Measurements from ENCODE around the gene GATA1.

Gene GATA1

DNA sequence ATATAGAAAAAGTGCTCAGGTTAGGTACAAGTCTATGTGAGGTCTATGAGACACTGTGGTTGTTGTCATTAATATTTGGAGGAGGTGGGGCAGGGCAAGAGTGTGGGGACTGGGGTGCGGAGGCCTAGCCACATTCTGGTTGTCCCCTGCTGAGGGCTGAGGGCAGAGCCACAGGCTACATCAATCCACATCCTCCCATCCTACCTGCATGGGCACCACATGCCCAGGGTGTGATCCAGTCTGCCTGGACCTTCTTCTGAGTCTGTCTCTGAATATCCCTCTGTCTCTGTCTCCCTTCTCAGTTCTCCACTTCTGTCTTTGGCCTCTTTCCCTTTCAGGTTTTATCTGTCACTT, 1.2 kb upstream of the GATA1 start:
- DNase-seq (ENCODE audit: low read depth in 2 of 2) = no peak

GRCh38 chrX:48785540-48786214, 713 bp upstream of the GATA1 start:
- no peak for DNase-seq (ENCODE audit: low read depth in 2 of 2)

DNA sequence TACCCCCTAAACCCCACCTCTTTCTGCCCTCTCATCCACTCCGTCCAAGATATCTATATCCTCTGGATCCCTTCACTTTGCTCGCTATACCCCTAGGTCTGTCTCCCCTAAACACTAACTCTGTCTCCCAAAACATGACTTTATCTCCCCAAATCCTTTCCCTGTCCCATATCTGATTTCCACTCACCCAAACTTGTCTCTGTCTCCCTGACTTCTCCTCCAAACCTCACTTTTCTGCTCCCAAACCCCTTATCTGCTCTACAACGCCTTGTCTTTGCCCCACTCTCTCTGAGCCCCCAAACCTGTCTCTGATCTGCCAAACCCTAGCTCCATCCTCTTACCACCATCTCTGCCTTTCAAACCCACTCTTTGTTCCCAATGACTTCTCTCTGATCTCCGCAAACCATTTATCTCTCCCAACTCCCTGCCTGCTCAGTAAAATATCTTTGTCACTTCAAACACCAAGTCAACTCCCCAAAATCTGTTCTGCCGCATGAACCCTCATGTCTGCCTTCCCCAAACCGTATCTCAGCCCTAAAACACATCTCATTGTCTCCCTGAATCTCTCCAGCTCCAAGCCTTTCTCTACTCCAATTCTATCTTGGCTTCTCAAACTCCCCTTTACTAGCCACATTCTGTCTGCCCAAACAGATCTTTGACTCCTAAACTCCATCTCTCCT, 575 bp downstream of the GATA1 start:
- no peak for DNase-seq (ENCODE audit: low read depth in 2 of 2)

DNA sequence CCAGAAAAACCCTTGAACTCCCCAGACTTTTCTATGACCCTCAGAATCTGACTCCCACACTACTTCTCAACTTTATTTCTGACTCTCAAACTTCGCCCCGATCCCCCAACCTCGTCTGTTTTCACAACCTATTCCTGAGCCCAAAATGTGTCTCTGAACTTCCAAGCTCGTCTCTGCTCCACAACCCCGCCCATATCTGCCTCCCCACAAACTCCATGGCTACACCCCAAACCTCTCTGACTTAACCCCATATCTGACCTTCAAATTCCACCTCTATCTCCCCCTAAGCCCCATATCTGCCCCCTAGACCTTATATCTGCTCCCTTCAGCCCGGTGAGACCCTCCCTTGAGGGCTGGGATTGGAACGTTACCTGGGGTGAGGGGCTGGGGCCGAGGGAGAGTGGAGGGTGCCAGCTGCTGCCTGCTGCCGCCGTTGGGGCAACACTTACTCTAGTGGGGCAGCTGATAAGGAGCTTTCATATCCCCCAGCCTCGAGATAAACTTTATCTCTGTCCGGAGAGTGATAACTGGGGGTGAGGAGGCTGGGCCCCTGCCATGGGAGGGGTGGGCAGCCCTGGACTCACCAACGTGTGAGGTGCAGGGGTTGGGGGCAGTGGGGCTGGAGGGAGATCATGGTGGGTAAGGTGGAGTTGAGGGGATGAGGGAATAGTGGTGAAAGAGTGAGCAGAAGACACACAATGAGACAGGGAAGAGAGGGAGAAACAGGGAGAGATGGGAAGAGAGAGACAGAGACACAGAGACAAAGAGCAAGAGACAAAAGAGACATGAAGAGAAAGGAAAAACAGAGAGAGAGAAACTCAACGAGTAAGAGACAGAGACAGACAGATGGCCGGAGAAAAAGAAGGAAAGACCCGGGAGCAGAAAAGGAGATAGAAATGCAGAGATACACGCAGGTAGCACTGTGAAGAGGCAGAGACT, 1.4 kb downstream of the GATA1 start:
- DNase-seq (ENCODE audit: low read depth in 2 of 2) = no peak

DNA sequence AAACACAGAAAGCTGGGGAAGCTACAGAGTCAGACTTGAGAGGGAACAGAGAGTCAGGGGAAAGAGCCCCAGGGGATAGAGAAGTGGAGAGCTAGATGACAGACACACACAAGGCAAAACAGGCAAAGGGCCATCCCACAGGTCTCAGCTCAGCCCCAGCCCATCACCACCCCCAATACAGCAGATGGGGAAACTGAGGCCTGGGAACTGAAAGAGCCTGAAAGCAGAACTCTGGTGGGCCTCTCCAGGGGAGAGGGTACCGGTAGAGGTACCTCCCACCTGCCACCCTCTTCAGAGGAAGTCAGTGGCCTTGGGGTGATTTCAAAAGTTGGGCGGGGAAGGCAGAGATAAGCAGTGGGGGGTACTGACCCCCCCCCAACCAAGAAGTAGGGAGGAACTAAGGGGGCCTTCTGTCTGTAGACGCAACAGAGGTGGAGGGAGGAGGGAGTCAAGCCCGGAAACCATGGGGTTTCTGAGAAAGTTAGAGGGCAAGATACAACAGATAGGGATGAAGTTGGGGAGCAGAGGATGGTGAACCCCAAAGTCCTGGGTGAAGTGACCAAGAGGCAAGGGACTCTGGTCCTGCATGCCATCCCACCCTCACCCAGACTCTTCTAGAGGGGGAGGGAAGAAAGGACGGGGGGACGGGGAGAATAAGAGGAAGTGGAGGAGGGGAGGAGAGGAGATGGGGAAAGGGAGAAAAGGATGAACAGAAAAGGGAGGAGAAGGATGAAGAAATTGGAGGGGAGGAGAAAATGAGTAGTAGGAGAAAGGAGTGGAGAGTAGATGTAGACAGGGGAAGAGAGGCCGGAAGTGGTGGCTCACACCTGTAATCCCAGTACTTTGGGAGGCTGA, 3.2 kb downstream of the GATA1 start:
- DNase-seq (ENCODE audit: low read depth in 2 of 2) = no peak

DNA sequence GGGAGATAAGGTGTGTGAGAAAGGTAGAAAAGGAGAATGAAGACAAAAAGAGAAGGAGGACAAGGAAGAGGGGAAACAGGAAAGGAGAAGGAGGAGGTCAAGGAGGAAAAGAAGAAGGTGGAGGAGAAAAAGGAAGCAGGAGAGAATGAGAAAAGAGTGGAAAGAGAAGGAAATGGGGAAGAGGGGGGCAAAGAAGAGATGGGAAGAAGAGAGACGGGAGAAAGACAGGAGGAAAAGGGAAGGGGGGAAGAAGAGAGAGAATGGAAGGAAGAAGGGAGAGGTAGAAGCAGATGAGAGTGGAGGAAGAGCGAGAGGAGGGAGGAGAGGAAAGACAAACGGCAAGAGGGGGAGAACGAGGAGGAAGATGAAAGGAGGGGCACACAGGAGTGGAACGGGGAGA, 4.1 kb downstream of the GATA1 start:
- no peak for DNase-seq (ENCODE audit: low read depth in 2 of 2)

DNA sequence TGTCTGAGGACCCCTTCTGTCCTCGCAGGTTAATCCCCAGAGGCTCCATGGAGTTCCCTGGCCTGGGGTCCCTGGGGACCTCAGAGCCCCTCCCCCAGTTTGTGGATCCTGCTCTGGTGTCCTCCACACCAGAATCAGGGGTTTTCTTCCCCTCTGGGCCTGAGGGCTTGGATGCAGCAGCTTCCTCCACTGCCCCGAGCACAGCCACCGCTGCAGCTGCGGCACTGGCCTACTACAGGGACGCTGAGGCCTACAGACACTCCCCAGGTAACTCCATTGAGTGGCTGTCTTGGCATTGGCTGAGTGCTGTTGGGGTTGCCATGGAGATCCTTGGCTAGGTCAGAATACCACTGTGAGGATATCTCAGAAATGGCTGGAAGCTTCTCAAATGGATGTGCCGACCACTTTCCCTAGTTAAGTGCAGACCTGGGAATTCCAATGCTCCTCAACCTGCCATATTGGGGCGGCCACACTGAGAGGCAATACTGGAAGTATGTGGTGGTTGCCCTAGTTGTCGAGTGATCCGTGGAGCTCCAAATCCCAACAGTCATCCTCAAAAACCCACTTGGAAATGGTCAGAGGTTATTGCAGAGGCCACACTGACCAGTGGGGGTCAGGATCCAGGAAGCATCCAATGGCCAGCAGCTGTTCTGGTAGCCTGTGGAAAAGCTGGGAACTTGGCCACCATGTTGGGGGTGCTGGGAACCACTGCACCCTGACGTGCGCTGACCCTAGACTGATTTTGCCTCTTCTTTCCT, 4.9 kb downstream of the GATA1 start:
- DNase-seq (ENCODE audit: low read depth in 2 of 2) = no peak

GRCh38 chrX:48792219-48792618, 5.8 kb downstream of the GATA1 start:
- DNase-seq (ENCODE audit: low read depth in 2 of 2) = no peak

DNA sequence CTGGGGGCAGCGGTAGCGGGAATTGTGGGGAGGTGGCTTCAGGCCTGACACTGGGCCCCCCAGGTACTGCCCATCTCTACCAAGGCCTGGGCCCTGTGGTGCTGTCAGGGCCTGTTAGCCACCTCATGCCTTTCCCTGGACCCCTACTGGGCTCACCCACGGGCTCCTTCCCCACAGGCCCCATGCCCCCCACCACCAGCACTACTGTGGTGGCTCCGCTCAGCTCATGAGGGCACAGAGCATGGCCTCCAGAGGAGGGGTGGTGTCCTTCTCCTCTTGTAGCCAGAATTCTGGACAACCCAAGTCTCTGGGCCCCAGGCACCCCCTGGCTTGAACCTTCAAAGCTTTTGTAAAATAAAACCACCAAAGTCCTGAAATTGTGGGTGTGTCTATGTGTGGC, 7.5 kb downstream of the GATA1 start:
- no peak for DNase-seq (ENCODE audit: low read depth in 2 of 2)

DNA sequence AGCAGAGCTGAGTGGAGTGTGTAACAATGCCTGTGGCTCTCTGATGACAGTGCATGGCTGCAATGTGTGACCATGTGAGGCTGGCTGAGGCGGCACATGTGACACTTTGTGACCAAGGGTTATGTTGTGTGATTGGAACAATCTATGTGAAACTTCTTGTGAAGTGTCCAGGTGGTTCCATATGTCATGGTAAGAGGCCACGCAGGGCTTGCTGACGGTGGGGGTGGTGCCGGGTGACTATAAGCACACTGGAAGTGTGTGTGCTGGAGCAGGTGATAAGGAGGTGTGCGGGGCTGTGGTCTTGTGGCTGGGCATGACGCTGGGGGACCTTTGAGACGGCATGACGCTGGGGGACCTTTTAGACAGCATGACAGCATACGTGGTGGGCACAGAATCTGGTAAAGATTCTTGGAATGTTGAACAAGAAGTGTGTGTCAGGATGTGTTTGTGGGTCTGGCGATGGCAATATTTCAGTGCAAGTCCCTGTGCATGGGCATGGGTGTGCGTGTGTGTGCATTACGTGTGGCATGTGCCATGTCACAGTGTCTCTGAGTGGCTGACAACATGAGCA, 8.0 kb downstream of the GATA1 start:
- no peak for DNase-seq (ENCODE audit: low read depth in 2 of 2)

DNA sequence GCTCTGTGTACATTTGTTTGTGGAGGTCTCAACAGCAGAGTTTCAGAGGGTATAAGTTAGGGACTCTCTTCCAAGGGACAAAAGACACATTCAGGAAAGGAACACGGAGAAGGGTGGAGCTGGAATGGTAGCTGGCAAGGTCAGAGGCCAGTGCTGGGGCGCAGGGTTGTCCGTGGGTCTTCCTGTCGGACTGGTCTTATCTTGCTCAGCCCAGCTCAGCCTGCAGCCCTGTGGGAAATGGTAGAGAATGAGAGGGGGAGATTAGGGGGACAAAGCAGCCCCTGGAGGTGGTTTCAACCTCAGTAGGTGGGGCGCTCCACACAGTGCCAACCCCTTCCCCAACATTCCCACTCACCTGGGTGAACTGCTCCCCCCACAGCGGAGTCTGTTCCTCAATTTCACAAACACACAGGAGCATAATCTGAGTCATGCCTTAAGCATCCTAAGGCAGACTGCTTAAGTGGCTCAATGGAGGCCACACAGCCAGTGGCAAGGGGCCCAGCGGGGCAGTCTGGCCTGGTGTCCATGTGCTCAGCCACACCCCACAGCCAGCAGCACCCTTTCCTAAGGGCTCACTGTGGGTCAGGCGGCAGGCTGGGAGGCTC, 8.6 kb downstream of the GATA1 start:
- DNase-seq (ENCODE audit: low read depth in 2 of 2) = no peak

DNA sequence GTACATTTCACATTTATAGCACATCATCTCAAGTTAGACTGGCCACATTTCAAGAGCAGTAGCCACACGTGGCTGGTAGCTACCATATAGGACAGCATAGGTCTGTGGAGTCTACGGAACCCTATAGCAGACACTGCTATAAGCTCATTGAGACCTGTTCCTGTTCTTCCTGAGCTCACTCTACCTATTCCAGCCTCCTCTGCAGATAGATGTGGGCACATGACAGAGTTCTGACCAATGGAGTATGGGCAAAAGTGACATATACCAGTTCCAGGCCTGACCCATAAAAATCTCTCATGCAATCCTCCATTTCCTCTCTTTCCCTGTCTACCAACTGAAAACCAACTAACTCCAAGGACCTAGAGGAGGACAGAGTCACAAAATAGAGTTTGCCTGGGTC, 11.9 kb downstream of the GATA1 start:
- no peak for DNase-seq (ENCODE audit: low read depth in 2 of 2)

DNA sequence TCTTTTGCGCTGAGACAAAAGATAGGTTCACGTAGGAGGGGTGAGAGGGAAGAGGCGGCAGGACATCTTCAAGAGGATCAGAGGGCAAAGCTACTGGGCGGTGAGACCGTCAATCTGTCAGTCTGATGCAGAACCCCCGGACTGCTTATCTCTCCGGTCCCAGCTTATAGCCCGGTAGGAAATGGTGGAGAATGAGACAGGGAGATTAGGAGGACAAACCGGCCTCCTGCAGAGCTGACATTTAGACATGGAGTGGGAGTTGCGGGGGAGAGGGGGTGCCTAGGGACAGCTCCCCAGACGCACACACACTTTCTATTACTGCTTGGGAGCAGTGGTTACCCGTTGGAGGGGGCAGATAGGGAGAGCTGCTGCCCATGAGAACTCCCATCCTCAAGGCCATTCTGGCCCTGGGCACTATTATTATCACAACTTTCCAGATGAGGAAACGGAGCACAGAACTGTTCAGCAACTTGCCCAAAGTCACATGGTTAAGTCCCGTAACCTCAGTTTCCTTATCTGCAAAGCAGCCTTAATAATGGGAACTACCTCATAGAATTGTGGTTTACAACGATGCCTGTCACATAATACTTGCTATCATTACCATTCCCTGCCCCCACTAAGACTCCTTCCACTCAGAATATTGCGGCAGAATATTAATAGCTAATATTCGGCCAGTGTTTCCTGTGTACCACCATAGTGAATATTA, 14.3 kb downstream of the GATA1 start:
- DNase-seq (ENCODE audit: low read depth in 2 of 2) = no peak

GRCh38 chrX:48801280-48802088, 15.1 kb downstream of the GATA1 start, which contains the start of gene HDAC6:
HDAC6 (plus strand) TSS chrX:48802067; CDS start chrX:48802693, 626 bp downstream.
- DNase-seq (ENCODE audit: low read depth in 2 of 2) = peak; percentile 86

DNA sequence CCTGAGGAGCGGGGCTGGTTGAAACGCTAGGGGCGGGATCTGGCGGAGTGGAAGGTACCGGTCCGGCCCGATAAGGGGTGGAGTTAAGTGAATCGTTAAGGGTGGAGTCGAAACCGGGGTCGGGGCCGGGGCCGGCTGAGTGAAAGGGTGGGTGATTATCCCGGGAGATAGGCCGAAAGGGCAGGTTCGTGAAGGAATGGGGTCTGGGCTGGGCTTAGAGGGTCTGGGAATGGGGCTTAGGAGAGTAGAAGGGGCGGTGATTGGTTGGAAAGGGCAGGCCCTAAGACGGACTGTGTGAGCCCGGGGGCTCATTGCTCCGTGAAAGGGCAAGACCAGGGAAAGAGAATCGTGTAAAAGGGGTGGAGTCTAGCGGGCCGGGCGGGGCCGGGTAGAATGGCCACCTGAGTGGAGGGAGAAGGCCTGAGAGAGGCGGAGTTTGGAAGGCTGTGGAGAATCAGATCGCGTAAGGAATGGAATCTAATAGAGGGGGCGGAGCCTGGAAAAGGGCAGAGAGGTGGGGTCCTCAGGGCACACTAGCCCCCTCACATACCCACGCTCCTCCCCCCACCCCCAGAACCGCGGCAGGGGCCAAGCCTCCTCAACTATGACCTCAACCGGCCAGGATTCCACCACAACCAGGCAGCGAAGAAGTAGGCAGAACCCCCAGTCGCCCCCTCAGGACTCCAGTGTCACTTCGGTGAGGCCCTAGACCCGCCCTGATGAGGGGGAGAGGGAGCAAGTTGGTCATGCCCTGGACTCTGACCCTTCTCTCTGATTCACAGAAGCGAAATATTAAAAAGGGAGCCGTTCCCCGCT, 15.9 kb downstream of the GATA1 start:
- peak; percentile 38 to 58 for DNase-seq (ENCODE audit: low read depth in 2 of 2)

- no peak for DNase-seq (ENCODE audit: low read depth in 2 of 2)
These were observed 16.5 kb downstream of the GATA1 start for GRCh38 chrX:48802905-48803200.

- DNase-seq (ENCODE audit: low read depth in 2 of 2) = no peak
These were observed 19.7 kb downstream of the GATA1 start for GRCh38 chrX:48806081-48806480.

- no peak for DNase-seq (ENCODE audit: low read depth in 2 of 2)
These were observed 27.3 kb downstream of the GATA1 start for GRCh38 chrX:48813644-48814043.

Measured in activated CD4-positive, alpha-beta T cell treated with anti-CD3 and anti-CD28 coated beads for 24 hours (primary cell).